ENCODE results near the gene NCKAP1. TPM values are rescaled to one million over a fixed set of nuclear protein-coding genes. Genes with fewer than 3 reads are reported as not detected.

The NCKAP1 gene
- total RNA-seq, 1 experiment from 2014 or later, result 112 TPM

- Histone ChIP-seq H4K8ac (replicated peaks; ENCODE audit: insufficient read length, low read depth, low read length) (no peak overlapping the region), H3K9me3 (ENCODE audit: control insufficient read depth, low read depth, low read length) (no peaks in the 10 kb centered on the region), H3K56ac (ENCODE audit: insufficient read length, low read depth, low read length) (no peak overlapping the region), H3K23me2 (ENCODE audit: insufficient read length, low read depth, low read length, poor library complexity, severe bottlenecking) (no peaks in the 10 kb centered on the region), H4K91ac (ENCODE audit: insufficient read length, low read depth, low read length) (no peak overlapping the region), H2BK15ac (ENCODE audit: low read depth, low read length) (no peak overlapping the region), H2BK12ac (ENCODE audit: insufficient read length, low read depth, low read length) (no peak overlapping the region), H2AFZ (ENCODE audit: low read length) (no peak overlapping the region), H3K9ac (ENCODE audit: extremely low read depth, insufficient read length, low read length) (no peak overlapping the region), H4K5ac (ENCODE audit: insufficient read length, low read depth, low read length) (no peak overlapping the region), H3T11ph (ENCODE audit: low read length) (no peak overlapping the region), H3K18ac (ENCODE audit: insufficient read length, low read depth, low read length) (no peak overlapping the region), H2BK120ac (ENCODE audit: low read depth, low read length, poor library complexity, severe bottlenecking) (no peak overlapping the region), H4K20me1 (ENCODE audit: control insufficient read depth, insufficient read depth, insufficient read length) (no peaks in the 10 kb centered on the region), H3K4me1 (ENCODE audit: insufficient read depth, low read length) (no peaks in the 10 kb centered on the region; the same call in 1 of the 2 replicates), H2BK20ac (ENCODE audit: low read depth, low read length, poor library complexity, severe bottlenecking) (no peak overlapping the region), H3K23ac (ENCODE audit: insufficient read length, low read depth, low read length) (no peak overlapping the region), H3K14ac (ENCODE audit: insufficient read depth, low read length) (no peak overlapping the region), H2BK5ac (ENCODE audit: insufficient read length, low read length) (no peak overlapping the region), H3K4me2 (ENCODE audit: insufficient read depth, insufficient read length, low read length) (no peak overlapping the region), H3K4ac (ENCODE audit: low read depth, low read length) (no peak overlapping the region), H3K27ac (ENCODE audit: insufficient read length, low read depth, low read length) (no peak overlapping the region), H2AK5ac (ENCODE audit: insufficient read length, low read length) (no peak overlapping the region), H3K79me1 (ENCODE audit: insufficient read depth, low read depth, low read length, poor library complexity, severe bottlenecking) (no peaks in the 10 kb centered on the region), H3K79me2 (ENCODE audit: insufficient read depth, low read length) (no peaks in the 10 kb centered on the region), H3K27me3 (ENCODE audit: insufficient read depth, low read length) (no peaks in the 10 kb centered on the region)
- WGBS (ENCODE audit: extremely low coverage, insufficient read length, low lambda C conversion rate), result no CpG with 5 or more reads among the region's 1 CpG
- Mint-ChIP-seq H3K36me3 (ENCODE audit: insufficient read depth in 1 of 3, low read depth in 3 of 3) (peaks cover 3 to 28% (median 21%) of the 10 kb centered on the region in 3 experiments), H3K9me3 (no peaks in the 10 kb centered on the region), H3K4me1 (peaks cover 10 to 11% of the 10 kb centered on the region in 2 experiments), H3K4me3 (no peak overlapping the region), H3K27me3 (ENCODE audit: low read depth) (no peaks in the 10 kb centered on the region), H3K27ac (no peak overlapping the region; a peak in 1 of 7 replicates)
- TF ChIP-seq CTCF (conservative IDR thresholded peaks at IDR 0.05), result no peak
- DNase-seq, result no peak
Measured at GRCh38 chr2:182910965-182911364, 127.3 kb downstream of the NCKAP1 start.

Data from H9 (cell line).